Measurements from ENCODE around the gene LPAR6. TPM values are rescaled to one million over a fixed set of nuclear protein-coding genes. Genes with fewer than 3 reads are reported as not detected.
A peak's percentile ranks its signal among the peaks of the same experiment; 100 is the strongest.

Gene LPAR6
- total and polyA plus RNA-seq, 2 of the 4 experiments (the other 2 are of a cell fraction): 1.4 to 2.0 TPM

DNA sequence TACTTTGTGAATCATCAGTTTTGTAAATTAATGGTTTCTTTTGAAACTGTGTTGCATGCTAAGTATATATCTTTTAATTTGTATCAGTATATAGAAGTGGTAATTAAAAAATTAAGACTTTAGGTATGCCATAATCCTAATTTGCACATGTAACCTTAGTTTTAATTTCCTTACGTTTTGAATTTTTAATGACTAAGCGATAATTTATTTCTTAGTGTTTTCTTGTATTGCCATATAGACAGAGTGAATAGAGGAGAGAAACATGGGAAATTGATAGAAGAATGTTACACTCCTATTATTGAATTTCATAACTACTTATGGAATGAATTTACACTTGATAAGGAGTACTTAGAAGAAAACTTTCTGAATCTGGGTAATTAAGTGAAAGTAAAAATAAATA lies 29.5 kb downstream of the LPAR6 start:
- no peak overlapping the region for H2AFZ ChIP-seq (replicated peaks; ENCODE audit: low read length, poor library complexity)
- CTCF ChIA-PET: no interaction called here
- no peaks in the 10 kb centered on the region for H3K9me3 ChIP-seq (ENCODE audit: control insufficient read depth, insufficient read depth, low read length)
- H4K8ac ChIP-seq (ENCODE audit: low read depth in 2 of 2, low read length in 2 of 2): no peak overlapping the region
- BruUV-seq (replicated peaks): no TSS peak
- 0 out of 2 replicates have a peak, but pooled peaks have one; percentile 20 for TF ChIP-seq NFE2L2 (IDR thresholded peaks at IDR 0.05; ENCODE audit: low read depth, low read length)
- TF ChIP-seq CHD1 (IDR thresholded peaks at IDR 0.05; ENCODE audit: low read depth, low read length): no peak
- peak; percentile 72 for TF ChIP-seq MAFK (IDR thresholded peaks at IDR 0.05; ENCODE audit: low read depth, low read length)
- no peak overlapping the region for H3K4me2 ChIP-seq (ENCODE audit: low read depth, low read length)
- in situ Hi-C loops (cut with MboI; ENCODE audit: low sequenced_read_pairs): no loop called here
- H2BK5ac ChIP-seq (ENCODE audit: low read depth, low read length, poor library complexity, severe bottlenecking): no peak overlapping the region
- no peaks in the 10 kb centered on the region; the same call in 1 of the 2 replicates for H3K9me1 ChIP-seq (ENCODE audit: insufficient read depth, low read length)
- DNase-seq (no peak), ATAC-seq (ENCODE audit: low read depth) (no peak)
- no peak overlapping the region for H2BK15ac ChIP-seq (ENCODE audit: low read depth, low read length)
- peaks cover 0 to 3% of the 10 kb centered on the region in 2 experiments; a peak in 2 of 4 replicates for H3K79me1 ChIP-seq (ENCODE audit: low read depth in 1 of 2, low read length in 2 of 2)
- WGBS, 2 experiments (ENCODE audit: extremely low coverage in 2 of 2, insufficient read length in 1 of 2): no CpG with 5 or more reads among the region's 2 CpGs
- H4K91ac ChIP-seq (ENCODE audit: insufficient read depth, low read depth, low read length): no peak overlapping the region
- POLR2A ChIA-PET (ENCODE audit: unreplicated experiment): no interaction called here
- H3K4me1 ChIP-seq (ENCODE audit: control insufficient read depth, insufficient read depth, low read length): no peaks in the 10 kb centered on the region
- H3K4ac ChIP-seq (ENCODE audit: low read depth, low read length): no peak overlapping the region
- H2BK120ac ChIP-seq (ENCODE audit: low read depth, low read length): no peak overlapping the region
- intact Hi-C loops (cut with micrococcal nuclease): no loop called here
- H2AK9ac ChIP-seq (replicated peaks; ENCODE audit: low read depth, low read length, poor library complexity): no peak overlapping the region
- H3K18ac ChIP-seq (ENCODE audit: low read depth, low read length): no peak overlapping the region
- no peak overlapping the region for H3K14ac ChIP-seq (replicated peaks; ENCODE audit: low read depth, low read length)
- no peak overlapping the region for H4K5ac ChIP-seq (ENCODE audit: low read depth, low read length)
- no peaks in the 10 kb centered on the region for H3K27me3 ChIP-seq (ENCODE audit: control insufficient read depth, insufficient read depth, low read length)
- no peaks in the 10 kb centered on the region for H4K20me1 ChIP-seq (ENCODE audit: insufficient read depth, low read length)
- no peak overlapping the region for H2AK5ac ChIP-seq (ENCODE audit: low read depth, low read length)
- H3K4me3 ChIP-seq (ENCODE audit: insufficient read depth, low read depth, low read length): no peak overlapping the region
- no peak overlapping the region for H3K23ac ChIP-seq (ENCODE audit: low read depth, low read length)
- H3K56ac ChIP-seq (ENCODE audit: extremely low read depth, insufficient read depth, low read length): no peak overlapping the region
- no peak overlapping the region for H2BK20ac ChIP-seq (ENCODE audit: low read depth, low read length)
- no peak overlapping the region for H3K27ac ChIP-seq (ENCODE audit: insufficient read depth, low read length)
- no peaks in the 10 kb centered on the region for H3K36me3 ChIP-seq (ENCODE audit: control insufficient read depth, insufficient read depth, low read length)
- dilution Hi-C loops (cut with HindIII; ENCODE audit: low sequenced_read_pairs, unreplicated experiment): no loop called here
- no peak overlapping the region for H3K9ac ChIP-seq (ENCODE audit: low read depth, low read length)

All from IMR-90 (cell line).